GM21381 (cell line): Measurements from ENCODE around the gene GABRR2.

Source experiments
- ATAC-seq: cut with Tn5 transposase; IDR thresholded peaks from one replicate; pipeline ENCODE4 v1.9.1; 2021; ENCODE audit warnings: mild to moderate bottlenecking, moderate library complexity; ENCODE audit not compliant: unreplicated experiment

The GABRR2 gene

DNA sequence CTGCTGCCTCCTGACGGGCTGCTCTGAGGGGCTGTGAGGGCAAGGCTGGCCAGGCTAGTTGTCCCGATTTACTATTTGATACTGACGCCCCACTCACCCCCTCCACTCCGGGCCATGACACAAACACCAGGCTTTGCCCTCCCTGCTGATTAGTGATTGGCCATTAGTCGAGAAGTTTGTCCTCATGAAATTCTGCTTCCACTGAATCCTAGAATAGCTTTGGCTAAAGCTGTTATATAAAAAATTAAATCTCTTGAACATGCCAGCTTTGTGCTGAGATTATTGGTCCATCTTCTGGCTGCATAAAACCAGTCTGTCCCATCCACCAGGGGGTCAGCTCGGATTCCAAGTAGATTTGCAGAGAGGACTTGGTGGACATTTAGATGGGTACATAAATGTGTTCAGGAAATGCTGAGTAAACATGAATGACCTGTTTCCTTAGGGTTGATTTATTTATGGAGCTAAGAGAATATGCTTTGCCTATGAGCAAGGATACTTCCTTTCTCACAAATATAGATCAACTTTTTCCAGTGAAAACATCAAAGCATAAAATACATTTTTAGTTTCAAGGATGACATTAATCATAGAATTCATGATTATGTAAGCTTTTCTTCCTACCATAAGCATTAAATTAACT is at the start of gene GABRR2:
TSS of gene GABRR2 (minus strand) at position 51 of the 637 bp plus-strand sequence. CDS start 134 bp downstream, outside the sequence.
- ATAC-seq, result no peak

DNA sequence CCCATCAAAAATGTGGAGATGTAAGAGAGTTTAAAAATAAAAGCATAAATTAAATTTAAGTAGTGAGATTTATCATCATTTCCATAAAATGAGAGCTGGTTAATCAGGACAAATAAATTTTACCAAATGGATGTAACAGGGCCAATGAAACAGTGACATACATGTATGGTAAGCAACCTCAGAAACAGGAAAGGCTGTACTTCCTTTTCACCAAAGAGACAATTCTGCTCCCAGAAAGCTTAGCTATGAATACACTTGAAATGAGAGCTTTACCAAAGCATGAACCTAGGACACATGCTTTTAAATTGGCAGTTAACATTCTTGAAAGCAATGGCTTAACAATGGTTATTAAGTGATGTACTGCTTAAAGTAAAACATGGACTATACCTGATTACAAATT is 49.5 kb upstream of the GABRR2 start:
- ATAC-seq, result no peak

DNA sequence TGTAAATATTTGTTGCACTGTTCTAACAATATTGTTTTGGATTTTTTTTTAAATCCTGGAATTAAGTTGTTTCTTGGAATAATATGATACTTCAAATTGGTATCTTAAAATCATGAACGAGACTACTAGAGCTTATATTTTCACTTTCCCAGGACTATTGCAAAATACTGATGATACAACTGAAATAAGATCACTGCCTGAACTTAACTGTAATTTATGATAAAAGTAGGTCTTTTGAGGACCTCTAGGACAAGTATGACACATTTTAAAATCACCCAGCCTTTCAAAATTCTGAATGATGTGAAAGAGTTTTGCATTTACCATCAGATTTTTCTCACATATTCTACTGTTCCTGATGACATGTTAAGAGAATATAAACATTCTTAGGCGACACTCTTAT is 46.1 kb upstream of the GABRR2 start:
- ATAC-seq, result no peak

DNA sequence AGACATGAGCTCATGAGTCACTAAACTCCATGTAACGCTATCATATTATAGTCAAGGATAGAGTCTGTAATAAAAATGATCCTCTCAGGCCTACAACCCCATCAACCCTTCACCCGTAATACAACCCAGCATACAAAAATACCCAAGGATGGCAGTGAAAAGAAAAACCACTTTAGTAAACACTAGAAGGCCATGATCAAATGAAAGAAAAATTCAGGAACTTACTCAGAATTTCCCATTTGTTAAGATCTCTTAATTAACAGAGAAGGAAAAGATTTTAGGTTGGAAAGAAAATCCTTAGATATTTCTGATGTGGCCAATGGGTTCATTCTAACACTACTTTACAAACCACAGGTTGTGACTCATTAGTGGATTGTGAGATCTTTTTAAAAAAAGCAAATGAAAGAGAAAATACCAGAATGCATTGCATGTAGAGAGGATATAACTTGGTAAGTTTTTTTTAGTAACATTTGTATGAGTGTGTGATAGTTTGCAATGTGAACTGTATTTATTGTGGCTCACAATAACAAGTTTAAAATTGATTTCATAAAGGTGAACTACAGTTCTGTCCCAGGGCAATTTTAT is 45.4 kb upstream of the GABRR2 start:
- peak; percentile 46 for ATAC-seq

DNA sequence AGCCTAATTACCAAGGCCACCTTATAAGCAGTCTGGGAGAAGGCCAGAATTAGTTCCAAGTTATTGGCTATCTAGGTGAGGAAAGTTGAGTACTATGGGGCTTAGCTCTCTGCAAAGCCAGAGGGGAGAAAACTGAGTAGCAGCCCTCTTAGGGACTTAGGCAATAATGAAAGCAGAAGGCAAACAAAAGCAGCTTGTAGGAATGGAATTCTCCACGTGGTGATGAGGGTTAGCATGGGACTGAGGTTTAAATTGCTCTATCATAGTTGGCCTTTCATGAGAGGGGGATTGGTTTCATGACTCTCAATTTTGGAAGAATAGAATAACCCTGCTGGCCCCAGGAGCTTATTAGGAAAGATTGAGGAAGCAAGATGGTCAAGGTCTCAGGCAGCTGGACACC is 44.5 kb upstream of the GABRR2 start:
- no peak for ATAC-seq

DNA sequence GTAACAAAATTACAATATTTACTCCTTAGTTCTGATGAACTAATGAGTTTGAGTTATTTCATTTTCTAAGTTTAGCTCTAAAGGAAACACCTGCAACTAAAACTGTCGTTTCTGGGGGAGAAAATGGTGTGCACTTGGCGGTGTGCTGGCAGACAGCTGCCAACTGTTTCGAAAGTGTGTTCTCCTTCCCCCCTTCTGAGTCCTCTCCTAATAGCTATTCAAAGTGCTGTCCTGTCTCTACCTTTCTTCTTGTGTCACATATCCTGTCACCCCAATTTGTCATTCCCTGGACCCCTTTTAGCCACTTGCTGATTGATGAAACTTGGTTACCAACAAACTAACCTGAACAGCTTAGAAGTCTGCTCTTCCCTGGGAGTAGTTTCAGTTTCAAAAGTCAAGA is 42.3 kb upstream of the GABRR2 start:
- ATAC-seq, result peak; percentile 47

DNA sequence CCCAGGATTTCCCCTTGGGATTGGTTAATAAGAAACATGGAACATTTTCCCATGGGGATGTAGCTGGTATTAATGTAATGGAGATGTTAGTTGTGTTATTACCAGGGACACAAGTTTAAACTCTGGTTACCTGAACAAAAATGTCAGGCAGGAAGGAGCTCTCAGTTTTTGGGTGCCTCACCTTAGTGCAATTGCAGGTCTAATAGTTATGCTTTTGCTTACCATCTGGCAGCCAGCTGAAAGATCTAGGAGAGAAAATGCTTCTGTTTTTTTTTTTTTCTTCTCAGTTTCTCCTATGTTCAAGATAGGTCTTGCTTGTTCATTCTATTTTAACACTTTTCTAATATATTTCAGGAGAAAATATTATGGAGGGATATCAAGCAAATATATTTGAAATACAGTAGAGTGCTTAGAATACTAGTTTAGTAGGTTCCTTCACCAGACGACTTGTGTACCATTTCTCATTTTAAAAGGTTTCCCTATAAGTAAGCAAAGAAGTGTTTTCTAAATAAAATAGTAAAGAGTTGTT is 41.6 kb upstream of the GABRR2 start:
- ATAC-seq, result no peak

DNA sequence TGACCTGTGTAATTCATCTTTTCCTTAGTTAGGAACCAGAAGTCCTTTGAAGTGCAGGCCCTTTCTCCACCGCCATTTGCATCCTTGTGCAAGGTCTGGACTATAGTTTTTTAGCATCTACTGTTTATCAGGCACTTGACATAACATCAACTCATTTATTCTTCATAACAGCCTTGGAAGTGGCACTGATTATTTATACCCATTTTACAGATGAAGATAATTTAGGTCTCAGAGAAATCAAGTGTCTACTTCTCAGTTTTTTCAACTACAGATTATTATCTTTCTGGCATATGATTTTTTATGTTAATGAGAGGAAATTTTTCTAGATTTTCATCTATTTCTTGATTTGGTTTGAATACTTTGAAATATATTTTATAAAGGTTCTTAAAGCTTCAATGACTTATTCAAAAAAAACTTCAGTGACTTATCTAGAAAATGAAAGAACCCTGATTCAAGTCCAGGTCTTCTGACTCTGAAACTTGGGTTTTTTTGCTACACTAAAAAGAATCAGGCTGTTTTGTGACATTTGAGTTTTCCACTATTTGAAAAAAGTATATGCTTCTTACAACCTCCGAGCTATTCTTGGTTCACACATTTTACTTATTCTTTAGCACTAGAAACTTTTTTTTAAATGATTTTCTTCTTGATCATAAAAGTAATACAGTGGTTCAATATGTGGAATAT is 40.6 kb upstream of the GABRR2 start:
- ATAC-seq, result no peak

DNA sequence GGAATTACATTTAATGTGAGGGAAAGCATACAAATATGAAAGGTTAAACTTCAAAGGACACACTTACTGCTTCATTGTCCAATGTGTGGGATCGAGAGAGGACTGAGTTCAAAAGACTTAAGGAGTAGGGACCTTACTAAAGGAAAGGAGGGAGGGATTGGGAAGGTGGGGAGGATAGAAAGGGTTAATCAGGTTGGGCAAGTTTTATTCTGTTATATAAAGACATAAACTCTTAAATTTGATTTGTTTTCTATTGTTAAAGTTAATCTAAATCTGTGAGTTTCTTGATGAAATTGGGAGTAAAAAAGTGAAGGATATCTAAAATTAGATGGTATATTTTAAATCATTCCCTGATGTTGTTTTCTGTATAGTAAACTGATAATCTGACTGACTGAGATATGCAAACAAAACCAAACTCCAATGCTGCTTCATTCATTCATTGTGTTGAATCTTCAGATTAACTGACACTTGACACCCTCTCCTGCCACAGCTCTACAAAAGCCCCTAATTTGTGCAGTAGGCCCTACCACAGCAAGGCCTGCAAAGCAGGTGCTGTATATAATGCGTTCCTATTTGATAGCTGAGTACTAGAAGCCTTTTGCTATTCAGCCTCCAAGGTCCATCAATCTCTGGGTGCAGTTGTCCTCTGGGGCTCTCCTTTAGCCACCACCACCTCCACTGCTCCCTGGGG is 38.7 kb upstream of the GABRR2 start:
- ATAC-seq, result no peak

DNA sequence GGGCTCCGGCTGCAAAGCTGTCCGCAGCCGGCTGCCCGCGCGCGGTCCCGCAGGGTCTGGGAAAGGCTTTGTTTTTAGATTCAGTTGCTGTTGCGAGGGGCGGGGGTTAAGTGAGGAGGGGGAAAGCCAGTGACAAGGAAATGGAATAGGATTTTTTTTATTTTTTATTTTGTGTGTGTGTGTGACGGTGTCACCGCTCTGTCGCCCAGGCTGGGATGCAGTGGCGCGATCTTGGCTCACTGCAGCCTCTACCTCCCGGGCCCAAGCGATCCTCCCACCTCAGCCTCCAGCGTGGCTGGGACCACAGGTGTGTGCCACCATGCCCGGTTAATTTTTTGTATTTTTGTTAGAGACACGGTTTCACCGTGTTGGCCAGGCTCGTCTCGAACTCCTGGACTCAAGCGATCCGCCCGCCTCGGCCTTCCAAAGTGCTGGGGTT is 38.0 kb upstream of the GABRR2 start:
- ATAC-seq, result no peak

DNA sequence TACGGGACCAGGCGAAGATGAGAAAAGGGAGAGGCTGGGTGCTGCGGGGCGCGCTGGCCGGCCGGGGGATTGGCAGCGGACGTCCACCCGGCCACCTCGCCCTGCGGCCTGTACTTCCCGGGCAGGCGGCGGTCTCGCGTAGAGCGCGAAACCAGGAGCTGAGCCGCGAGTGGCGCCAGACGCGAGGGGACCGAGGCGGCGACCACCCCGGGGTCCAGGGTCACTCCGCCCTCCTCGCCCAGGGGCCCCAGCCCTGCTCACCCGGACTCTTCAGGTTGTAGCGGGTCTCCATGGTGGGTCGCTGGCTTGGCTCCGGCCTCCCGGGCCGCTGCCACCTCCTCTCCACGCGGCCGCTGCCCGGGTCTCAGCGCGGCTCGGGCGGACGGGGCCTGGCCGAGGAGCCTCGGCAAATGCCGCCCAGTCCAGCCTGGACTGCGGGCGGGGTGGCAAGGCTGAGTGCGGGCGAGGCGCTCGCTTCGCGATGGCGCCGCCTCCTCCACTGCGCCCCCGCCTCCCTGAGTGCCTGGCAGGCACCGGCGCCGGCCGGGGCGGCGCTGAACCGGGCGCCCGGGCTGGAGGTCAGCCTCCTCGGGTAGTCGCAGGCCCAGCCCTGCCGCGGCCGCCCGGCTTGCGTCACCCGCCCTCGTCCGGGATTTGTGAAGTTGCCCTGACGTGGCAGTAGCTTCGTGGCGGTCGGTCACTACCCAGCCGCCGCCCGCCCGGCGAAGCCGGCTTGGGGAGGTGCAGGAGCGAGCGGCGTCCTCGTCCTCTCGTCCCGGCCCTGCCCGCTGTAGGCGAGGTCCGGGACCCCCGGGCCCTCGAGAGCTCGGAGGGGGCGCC is 37.4 kb upstream of the GABRR2 start, which contains the start of gene UBE2J1:
TSS of gene UBE2J1 (minus strand) at position 445 of the 840 bp plus-strand sequence. CDS start at position 292, 153 bp downstream.
- ATAC-seq, result peak; percentile 44

DNA sequence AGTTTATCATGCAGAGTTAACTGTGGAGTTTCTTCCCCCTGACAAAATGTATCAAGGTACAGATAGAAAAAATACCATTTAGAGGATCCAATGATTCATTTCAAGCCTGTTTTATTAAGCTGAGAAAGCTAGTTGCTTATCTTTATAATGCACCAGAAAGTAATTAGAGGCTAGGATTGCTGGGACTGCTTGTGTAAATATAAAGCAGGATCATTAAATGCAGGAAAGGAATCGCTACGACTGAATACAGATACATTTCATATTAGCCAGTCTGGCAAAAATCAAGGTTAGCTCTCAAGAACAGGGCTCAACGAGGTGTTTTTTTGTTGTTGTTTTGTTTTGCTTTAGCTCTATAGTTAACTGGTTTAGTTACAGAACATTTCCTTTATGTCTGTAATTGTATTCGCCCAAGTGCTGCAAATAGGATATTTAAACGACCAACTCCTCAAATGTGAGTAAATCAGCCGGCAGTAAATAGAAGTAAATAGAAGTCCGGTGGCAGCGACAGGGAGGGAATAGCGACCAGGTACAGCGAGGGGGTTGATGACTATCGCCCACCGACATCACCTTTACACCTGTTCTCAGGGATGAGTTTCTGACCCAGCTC is 36.7 kb upstream of the GABRR2 start:
- no peak for ATAC-seq

DNA sequence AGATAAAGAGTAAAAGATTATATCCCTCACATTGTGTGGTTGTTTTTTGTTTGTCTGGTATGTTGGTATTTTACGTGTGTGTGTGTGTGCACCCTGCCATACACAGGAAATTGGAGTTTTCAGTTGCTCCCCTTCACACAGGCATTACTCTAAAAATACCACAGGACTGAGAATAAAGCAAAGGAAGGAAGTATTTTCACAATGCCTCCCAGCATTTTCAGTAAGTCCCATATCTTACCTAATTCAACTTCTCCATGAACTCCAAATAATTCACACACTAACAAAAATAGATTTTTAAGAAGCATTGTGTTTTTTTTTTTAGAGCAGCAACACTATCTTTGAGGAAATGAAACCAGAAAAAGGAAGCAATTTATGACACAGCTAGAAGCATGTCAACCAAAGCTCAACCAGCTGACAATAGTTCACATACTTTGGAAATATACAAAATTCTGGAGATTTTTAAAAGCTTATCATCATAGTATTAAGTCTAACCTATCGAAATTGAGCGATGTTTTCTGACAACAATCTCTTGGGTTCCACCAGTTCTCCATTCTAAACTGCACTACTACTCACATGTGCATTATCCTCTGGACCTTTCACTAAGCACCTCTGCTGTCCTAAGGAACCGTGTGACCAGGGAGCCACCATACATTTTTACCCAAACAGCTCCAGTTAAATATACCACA is 35.3 kb upstream of the GABRR2 start:
- ATAC-seq, result peak; percentile 33

DNA sequence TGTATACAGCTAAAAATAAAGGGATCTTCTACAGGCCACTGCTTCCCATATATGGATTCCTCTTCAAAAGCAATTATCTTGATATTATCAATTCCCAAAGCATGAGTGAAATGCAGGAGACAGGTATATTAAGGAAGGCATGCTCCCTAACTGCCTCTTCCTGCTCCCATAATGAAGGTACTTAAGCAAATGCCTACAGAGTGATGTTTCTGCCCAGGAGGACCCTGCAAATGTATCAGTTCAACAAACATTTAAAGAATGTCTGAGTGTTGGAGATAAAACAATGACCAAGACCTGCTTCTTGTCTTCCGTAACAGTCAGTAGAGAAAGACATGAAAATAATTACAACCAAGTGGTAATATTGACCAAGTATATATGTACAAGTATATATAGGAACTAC is 33.3 kb upstream of the GABRR2 start:
- no peak for ATAC-seq

DNA sequence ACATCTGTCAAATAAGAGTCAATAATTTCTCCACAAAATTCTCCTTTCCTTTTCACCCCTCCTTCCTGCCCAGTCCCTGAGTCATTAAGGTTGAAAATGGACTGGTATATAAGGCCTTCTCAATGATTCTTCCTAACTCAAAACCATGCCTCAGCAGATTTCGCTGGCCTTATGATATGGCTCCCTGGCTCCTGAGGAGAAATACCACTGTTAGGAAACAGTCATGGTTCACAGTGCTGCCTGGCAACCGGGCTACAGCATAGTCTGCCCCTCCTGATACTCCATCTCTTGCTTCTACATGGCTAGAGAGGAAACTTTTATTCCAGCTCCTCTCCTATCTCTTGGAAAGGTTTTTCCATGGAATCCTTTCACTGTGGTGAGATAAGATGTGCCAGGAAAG is 32.7 kb upstream of the GABRR2 start:
- ATAC-seq, result no peak

DNA sequence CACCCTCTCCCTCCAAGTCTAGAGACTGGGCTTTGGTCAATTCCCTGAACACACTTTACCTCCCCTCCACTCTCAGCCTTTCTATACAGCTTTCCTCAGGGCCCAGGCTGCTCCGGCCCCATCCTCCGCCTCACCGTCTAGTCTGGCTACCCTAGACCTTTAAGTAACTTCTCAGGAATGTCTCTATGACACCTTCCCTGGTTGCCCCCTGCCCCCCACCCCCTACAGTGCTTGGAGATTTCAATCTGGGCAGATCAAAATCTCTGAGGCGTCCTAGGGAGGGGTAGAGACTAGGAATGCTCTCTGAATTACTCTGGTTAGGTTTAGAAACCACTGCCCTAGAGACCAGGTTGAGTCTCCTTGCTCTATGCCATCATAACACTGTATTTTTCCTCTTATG is 31.3 kb upstream of the GABRR2 start:
- no peak for ATAC-seq

DNA sequence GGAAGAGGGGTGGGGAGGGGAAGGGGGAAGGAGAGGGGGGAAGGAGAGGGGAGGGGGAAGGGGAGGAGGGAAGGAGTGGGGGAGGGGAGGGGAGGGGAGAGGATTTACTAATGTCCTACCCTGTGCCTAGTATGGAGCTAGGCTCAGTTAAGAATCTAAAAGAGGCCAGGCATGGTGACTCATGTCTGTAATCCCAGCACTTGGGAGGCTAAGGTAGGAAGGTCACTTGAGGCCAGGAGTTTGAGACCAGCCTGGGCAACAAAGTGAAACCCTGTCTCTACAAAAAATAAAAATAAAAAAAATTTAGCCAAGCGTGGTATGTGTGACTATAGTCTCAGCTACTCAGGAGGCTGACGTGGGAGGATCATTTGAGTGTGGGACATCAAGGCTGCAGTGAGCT is 24.5 kb upstream of the GABRR2 start:
- no peak for ATAC-seq

DNA sequence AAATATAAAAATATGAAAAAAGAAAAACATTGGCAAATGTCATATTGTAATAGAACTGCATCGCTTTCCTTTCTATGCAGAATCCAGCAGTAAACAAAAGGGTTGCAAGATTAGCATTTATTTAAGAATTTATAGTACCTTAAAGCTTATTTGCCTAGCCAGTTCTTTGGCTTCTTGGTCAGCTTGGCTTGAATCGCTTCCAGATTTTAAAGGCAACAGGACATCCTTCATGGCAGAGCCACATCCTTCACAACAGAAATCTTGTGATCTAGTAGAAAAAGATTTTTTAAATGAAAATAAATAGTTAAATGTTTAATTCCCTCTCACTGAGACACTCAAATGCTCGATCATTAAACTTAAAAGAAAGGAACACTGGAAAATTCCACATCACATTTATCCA is 20.1 kb upstream of the GABRR2 start:
- no peak for ATAC-seq

DNA sequence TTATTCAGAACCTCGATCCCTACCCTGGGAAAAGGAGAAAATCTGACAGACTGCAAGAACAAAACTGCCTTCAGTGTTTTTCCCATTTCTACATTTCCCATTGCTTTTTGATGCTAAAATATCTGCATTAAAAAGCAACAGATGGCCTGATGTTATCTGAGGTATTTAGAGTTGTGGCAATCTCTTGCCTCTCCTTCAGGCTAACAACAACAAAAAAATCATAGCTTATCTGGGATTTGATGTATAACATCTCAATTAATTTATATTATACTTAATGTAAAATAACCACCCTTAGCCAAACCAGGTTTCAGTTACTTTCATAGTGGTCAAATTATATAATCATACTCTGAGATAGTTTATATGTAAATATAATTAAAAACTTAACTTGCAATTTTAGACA is 15.8 kb upstream of the GABRR2 start:
- no peak for ATAC-seq

DNA sequence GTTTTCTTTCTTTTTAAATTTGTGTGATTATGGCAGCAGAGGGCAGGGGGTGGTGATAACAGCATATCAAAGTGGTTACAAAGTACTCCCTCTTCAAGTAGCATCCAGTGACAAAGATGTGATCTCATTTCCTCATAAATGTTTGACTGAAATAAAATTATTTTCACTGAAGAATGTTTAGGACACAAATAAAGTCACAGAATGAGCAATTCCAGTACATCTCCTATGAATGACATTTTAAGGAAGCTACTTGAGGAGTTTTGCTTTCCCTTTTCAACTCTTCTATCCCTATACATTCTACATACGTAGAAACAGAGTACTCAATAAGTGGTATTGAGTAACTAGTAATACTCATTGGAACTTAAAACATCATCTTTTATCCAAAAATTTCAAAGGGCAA is 13.9 kb upstream of the GABRR2 start:
- no peak for ATAC-seq
